Central memory CD8-positive, alpha-beta T cell (primary cell): ENCODE measurements around the gene ERC2.

Experiments
- ATAC-seq: fragments of 150-1000 bp; cut with Tn5 transposase; replicated peaks from 2 replicates; pipeline ENCODE4 v1.10.0; 2022; ENCODE audit warnings: mild to moderate bottlenecking, moderate FRiP score, moderate number of reproducible peaks; ENCODE audit not compliant: poor library complexity, severe bottlenecking; ENCODE audit errors: extremely low read depth
- DNase-seq, 2 donors: peaks; one replicate each; pipeline ENCODE4 v3.0.0; 2021; ENCODE audit warnings: low spot score in 2 of 2
- H3K27ac Mint-ChIP-seq: one replicate; pipeline ENCODE4 v1.8.0; 2022; ENCODE audit warnings: low read depth, mild to moderate bottlenecking, moderate library complexity, mixed read lengths
- H3K27me3 Mint-ChIP-seq: one replicate; pipeline ENCODE4 v1.8.0; 2022; ENCODE audit warnings: mixed read lengths
- H3K36me3 Mint-ChIP-seq: one replicate; pipeline ENCODE4 v1.8.0; 2022; ENCODE audit warnings: mild to moderate bottlenecking, moderate library complexity, mixed read lengths; ENCODE audit not compliant: insufficient read depth
- H3K4me1 Mint-ChIP-seq: one replicate; pipeline ENCODE4 v1.8.0; 2022; ENCODE audit warnings: mixed read lengths
- H3K4me3 Mint-ChIP-seq: one replicate; pipeline ENCODE4 v1.8.0; 2022; ENCODE audit warnings: mild to moderate bottlenecking, moderate library complexity, mixed read lengths
- H3K9me3 Mint-ChIP-seq: one replicate; pipeline ENCODE4 v1.8.0; 2022; ENCODE audit warnings: mixed read lengths

ERC2 gene

GRCh38 chr3:55659701-55660100, 808.6 kb downstream of the ERC2 start:
- Mint-ChIP-seq H3K9me3 (peaks cover 20% of the 10 kb centered on the region), H3K36me3 (no peaks in the 10 kb centered on the region), H3K4me3 (no peak overlapping the region), H3K27ac (no peak overlapping the region), H3K27me3 (no peaks in the 10 kb centered on the region), H3K4me1 (no peaks in the 10 kb centered on the region)
- no peak for ATAC-seq
- DNase-seq, result no peak

GRCh38 chr3:55658690-55659562, 809.3 kb downstream of the ERC2 start:
- Mint-ChIP-seq H3K9me3 (peaks cover 20% of the 10 kb centered on the region), H3K27me3 (no peaks in the 10 kb centered on the region), H3K36me3 (no peaks in the 10 kb centered on the region), H3K4me3 (no peak overlapping the region), H3K27ac (no peak overlapping the region), H3K4me1 (no peaks in the 10 kb centered on the region)
- no peak for ATAC-seq
- DNase-seq, result no peak

GRCh38 chr3:55658270-55658669, 810.0 kb downstream of the ERC2 start:
- Mint-ChIP-seq H3K4me1 (no peaks in the 10 kb centered on the region), H3K27me3 (no peaks in the 10 kb centered on the region), H3K27ac (no peak overlapping the region), H3K4me3 (no peak overlapping the region), H3K36me3 (no peaks in the 10 kb centered on the region), H3K9me3 (peaks cover 20% of the 10 kb centered on the region)
- DNase-seq (no peak), ATAC-seq (no peak)

GRCh38 chr3:55655544-55655943, 812.7 kb downstream of the ERC2 start:
- Mint-ChIP-seq H3K27me3 (no peaks in the 10 kb centered on the region), H3K36me3 (no peaks in the 10 kb centered on the region), H3K9me3 (peaks cover 15% of the 10 kb centered on the region), H3K27ac (no peak overlapping the region), H3K4me3 (no peak overlapping the region), H3K4me1 (no peaks in the 10 kb centered on the region)
- ATAC-seq, result no peak
- no peak for DNase-seq

GRCh38 chr3:55654123-55654760, 814.0 kb downstream of the ERC2 start:
- Mint-ChIP-seq H3K27me3 (no peaks in the 10 kb centered on the region), H3K4me3 (no peak overlapping the region), H3K9me3 (peaks cover 13% of the 10 kb centered on the region), H3K36me3 (no peaks in the 10 kb centered on the region), H3K27ac (no peak overlapping the region), H3K4me1 (no peaks in the 10 kb centered on the region)
- ATAC-seq (no peak), DNase-seq (no peak)

- peaks cover 6% of the 10 kb centered on the region for H3K9me3 Mint-ChIP-seq
- no peaks in the 10 kb centered on the region for H3K36me3 Mint-ChIP-seq
- H3K27ac Mint-ChIP-seq, result no peak overlapping the region
- ATAC-seq (no peak), DNase-seq (no peak)
- H3K4me3 Mint-ChIP-seq, result no peak overlapping the region
- no peaks in the 10 kb centered on the region for H3K4me1 Mint-ChIP-seq
- H3K27me3 Mint-ChIP-seq, result no peaks in the 10 kb centered on the region
Measured at GRCh38 chr3:55651011-55651410, 817.3 kb downstream of the ERC2 start.

- Mint-ChIP-seq H3K4me3 (no peak overlapping the region), H3K27me3 (no peaks in the 10 kb centered on the region), H3K9me3 (peaks cover 6% of the 10 kb centered on the region), H3K36me3 (no peaks in the 10 kb centered on the region), H3K27ac (no peak overlapping the region), H3K4me1 (no peaks in the 10 kb centered on the region)
- no peak for ATAC-seq
- no peak for DNase-seq
Measured at GRCh38 chr3:55650011-55650410, 818.3 kb downstream of the ERC2 start.

GRCh38 chr3:55649554-55649953, 818.7 kb downstream of the ERC2 start:
- peaks cover 1% of the 10 kb centered on the region for H3K36me3 Mint-ChIP-seq

GRCh38 chr3:55648591-55649318, 819.5 kb downstream of the ERC2 start:
- no peaks in the 10 kb centered on the region for H3K27me3 Mint-ChIP-seq
- no peaks in the 10 kb centered on the region for H3K4me1 Mint-ChIP-seq
- no peak for DNase-seq
- peaks cover 2% of the 10 kb centered on the region for H3K36me3 Mint-ChIP-seq
- ATAC-seq, result no peak
- peaks cover 6% of the 10 kb centered on the region for H3K9me3 Mint-ChIP-seq
- H3K4me3 Mint-ChIP-seq, result no peak overlapping the region
- H3K27ac Mint-ChIP-seq, result no peak overlapping the region

More at GRCh38 chr3:55649554-55649953, 818.7 kb downstream of the ERC2 start:
- H3K27me3 Mint-ChIP-seq, result no peaks in the 10 kb centered on the region
- DNase-seq, result no peak
- ATAC-seq, result no peak
- peaks cover 6% of the 10 kb centered on the region for H3K9me3 Mint-ChIP-seq
- H3K27ac Mint-ChIP-seq, result no peak overlapping the region
- no peaks in the 10 kb centered on the region for H3K4me1 Mint-ChIP-seq
- no peak overlapping the region for H3K4me3 Mint-ChIP-seq

- H3K27ac Mint-ChIP-seq, result no peak overlapping the region
- ATAC-seq (no peak), DNase-seq (no peak)
- H3K9me3 Mint-ChIP-seq, result peaks cover 6% of the 10 kb centered on the region
- no peak overlapping the region for H3K4me3 Mint-ChIP-seq
- peaks cover 2% of the 10 kb centered on the region for H3K36me3 Mint-ChIP-seq
- no peaks in the 10 kb centered on the region for H3K4me1 Mint-ChIP-seq
- no peaks in the 10 kb centered on the region for H3K27me3 Mint-ChIP-seq
Measured at GRCh38 chr3:55647670-55648069, 820.6 kb downstream of the ERC2 start.

- H3K9me3 Mint-ChIP-seq, result peaks cover 6% of the 10 kb centered on the region
- no peaks in the 10 kb centered on the region for H3K27me3 Mint-ChIP-seq
- no peak overlapping the region for H3K4me3 Mint-ChIP-seq
- no peaks in the 10 kb centered on the region for H3K4me1 Mint-ChIP-seq
- peaks cover 2% of the 10 kb centered on the region for H3K36me3 Mint-ChIP-seq
- DNase-seq, result no peak
- no peak for ATAC-seq
- no peak overlapping the region for H3K27ac Mint-ChIP-seq
Measured at GRCh38 chr3:55647063-55647462, 821.2 kb downstream of the ERC2 start.

- H3K27me3 Mint-ChIP-seq, result no peaks in the 10 kb centered on the region
- peaks cover 2% of the 10 kb centered on the region for H3K36me3 Mint-ChIP-seq
- peaks cover 6% of the 10 kb centered on the region for H3K9me3 Mint-ChIP-seq
- no peaks in the 10 kb centered on the region for H3K4me1 Mint-ChIP-seq
- DNase-seq (no peak), ATAC-seq (no peak)
- no peak overlapping the region for H3K27ac Mint-ChIP-seq
- no peak overlapping the region for H3K4me3 Mint-ChIP-seq
Measured at GRCh38 chr3:55646121-55646520, 822.1 kb downstream of the ERC2 start.
